GM18498 (cell line): ENCODE results near the gene SUFU.
"Not testable (repeated sequence)": the region's sequence is repeated elsewhere in the genome, so short reads cannot be mapped to it uniquely, and the experiment has no call there.

Experiments
- ATAC-seq: cut with Tn5 transposase; IDR thresholded peaks from one replicate; pipeline ENCODE4 v1.9.1; 2021; ENCODE audit warnings: mild to moderate bottlenecking, moderate library complexity; ENCODE audit not compliant: unreplicated experiment

SUFU gene

DNA sequence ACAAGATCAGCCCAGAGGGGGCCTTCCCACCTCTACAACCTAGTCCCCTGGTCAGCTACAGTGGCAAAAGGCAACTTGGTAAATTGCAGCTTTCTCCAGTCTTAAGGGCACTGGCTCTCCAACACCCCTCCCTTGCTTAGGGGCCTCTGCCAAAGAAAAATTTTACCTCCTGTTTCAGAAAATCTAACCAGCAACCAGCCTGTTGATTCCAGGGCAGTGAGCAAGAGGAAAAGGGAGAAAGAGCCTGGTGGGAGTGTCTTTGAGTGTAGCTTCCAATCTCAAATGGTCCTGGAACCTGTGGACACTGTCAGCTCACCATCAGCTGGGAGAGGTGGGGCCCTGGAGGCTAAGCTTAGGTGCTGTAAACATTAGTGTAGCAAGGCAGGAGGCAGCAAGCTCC lies 24.1 kb upstream of the SUFU start:
- ATAC-seq: no peak

DNA sequence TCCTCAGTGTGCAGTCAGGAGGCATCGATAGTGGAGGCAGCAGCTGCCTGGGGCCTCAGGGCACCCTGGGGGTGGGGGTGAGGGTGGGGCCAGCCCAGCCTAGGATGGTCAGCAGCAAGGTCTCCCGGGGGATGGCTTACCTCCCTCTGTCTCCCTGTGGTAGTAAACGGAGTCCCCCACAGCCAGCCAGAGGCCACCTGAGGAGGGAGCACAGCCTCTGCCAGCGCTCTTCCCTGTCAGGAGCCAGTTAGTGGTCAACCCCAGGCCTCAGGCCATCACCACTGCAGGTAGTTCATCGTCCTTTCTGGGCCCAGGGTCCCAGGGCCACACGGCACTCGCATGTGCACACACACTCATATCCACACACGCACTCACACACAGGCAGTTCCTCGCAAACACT lies 23.4 kb upstream of the SUFU start:
- ATAC-seq: no peak

DNA sequence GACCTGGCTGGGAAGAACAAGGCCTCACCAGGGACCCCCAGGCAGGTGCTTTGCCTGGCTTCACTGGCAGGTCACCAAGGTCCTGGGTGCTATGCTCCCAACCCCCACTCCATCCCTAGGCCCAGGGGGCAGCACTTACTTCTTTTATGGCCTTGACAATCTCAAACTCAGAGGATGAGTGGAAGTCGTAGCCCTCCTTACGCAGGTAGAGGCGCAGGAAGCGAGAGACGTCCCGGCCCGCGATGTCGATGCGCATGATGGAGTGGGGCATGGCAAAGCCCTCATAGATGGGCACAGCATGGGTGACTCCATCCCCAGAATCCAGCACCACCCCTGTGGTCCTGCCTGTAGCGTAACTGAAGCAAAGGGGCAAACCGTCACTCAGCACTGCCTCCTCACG lies 19.8 kb upstream of the SUFU start:
- no peak for ATAC-seq

DNA sequence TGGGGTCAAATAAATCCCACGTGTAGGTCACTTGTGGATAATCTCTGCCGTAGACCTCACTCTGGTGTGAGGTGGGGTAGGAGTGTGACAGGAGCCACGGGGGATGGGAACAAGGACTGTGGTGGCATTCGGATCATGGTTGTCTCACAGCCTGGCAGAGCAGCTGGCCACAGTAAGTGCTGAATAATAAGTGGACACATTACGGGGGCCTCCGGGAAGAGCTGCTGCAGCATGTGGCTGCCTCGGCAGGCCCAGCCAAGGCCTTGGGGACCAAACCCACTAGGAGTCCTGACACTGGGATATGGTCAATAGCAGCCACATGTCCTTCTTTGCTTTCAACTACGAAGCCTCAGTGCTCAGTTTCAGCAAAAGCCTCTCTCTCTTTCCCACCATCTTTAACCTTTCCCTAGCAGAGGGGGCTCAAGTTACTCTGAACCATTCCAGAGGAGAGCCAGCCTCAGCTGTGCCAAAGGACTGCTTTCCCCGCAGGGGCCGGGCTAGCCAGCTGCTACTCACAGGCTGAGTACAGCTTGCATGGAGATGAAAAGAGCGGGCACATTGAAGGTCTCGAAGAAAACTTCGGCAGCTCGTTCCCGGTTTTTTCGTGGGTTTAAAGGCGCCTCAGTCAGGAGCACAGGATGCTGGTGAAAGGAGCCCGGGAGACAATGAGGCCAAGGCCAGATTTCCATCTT lies 18.5 kb upstream of the SUFU start:
- ATAC-seq: no peak

DNA sequence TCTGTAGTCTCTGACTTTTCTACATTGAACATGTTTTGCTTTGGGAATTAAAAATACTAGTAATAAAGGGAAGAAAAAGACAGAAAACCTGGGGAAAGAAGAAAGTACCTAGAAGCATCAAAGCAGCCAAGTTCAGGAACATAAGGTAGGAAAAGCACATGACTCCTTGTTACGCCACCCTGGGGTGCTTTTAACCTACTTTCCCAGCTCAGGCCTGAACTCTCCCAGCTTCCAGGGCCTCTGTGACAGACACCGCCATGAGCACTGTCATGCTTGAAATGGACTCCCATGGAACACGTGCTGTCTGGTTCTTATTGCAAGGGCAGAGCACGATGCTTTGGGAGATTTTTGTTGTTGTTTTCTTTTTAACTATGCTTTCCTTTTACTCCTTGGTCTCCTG lies 12.6 kb upstream of the SUFU start:
- ATAC-seq: no peak

DNA sequence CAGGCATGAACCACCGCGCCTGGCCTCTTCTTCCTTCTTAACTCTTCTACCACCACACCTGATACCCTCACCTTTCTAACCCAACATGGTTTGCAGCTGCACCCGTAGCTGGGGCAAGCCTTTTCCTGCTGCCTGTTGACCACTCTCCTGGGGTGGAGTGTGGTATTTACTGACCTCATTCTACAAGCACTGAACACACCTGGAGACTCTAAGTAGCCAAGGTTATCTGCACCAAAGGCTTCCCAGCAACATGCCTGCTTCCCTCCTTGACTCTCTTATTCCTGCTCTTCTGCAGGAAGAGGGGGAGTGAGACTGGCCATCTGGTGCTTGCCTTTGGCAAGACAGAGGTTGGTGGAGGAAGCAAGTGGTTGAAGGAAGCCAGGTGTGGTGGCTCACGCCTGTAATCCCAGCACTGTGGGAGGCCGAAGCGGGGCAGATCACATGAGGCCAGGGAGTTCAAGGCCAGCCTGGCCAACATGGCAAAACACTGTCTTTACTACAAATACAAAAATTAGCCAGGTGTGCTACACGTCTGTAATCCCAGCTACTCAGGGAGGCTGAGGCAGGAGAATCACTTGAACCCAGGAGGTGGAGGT lies 11.3 kb upstream of the SUFU start:
- no peak for ATAC-seq

DNA sequence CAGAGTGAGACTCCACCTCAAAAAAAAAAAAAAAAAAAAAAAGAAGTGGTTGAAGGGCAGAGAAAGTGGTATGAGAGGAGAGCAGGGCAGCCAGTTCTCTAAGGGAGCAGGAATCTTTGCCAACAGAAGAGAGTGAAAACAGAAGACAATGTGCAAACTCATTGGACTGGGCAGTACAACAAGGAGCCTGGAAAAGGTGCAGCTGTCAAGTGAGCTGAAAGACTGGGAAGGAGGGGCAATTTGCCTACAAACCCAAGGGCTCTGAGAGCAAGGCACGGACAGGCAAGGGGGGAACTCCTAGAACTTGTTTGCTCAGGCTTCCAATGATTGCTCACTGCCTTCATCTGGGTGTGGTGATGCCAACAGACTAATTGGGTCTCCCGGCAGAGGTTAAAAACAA lies 10.8 kb upstream of the SUFU start:
- no peak for ATAC-seq

DNA sequence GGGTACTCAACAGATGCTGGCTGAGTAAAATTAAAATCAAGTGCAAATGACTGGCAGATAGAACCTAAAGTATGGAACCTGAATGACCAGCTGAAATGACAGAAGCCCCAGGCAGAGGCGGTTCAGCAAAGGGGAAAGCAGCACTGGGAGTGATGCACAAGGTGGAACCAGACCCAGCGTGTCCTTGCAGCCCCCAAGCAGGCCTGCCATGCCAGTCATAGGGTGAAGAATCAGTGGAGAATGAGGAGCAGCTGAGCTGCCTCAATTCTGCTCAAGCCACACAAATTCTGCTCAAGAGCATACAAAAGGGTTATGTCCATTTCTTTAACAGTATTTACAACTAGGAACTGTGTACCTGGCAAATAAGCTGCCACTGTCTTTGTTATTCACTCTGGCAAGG lies 10.0 kb upstream of the SUFU start:
- ATAC-seq: no peak

DNA sequence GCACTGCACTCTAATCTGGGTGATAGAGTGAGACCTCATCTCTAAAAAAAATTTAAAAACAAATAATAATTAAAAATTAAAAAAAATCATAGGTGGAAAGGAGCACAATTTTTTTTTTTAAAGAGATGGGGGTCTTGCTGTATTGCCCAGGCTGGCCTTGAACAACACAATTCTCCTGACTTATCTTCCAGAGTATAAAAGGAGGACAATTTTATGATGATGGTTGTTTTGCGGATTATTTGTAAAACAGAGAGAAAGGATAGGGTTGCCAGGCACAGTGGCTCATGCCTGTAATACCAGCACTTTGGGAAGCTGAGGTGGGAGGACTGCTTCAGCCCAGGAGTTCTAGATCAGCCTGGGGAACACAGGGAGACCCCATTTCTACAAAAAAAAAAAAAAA lies 6.2 kb upstream of the SUFU start:
- ATAC-seq: no peak

DNA sequence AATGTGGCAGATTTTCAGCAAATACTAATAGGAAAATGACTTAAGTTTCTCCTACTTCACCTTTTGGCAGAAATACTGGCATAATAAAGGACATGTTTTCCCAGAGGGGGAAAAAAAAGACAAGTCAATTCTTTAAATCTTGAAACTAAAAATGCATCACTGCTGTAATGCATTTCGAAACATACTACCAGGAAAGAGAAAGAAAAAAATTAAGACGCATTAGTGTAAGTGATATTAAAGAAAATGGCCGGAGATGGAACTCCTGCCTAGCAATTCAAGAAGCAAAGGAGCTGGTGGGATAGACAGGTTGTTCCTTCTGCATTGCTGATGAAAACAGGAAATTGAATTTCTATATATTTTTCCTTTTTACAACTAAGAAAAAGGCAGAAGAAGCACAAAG lies 4.4 kb upstream of the SUFU start:
- ATAC-seq: no peak

DNA sequence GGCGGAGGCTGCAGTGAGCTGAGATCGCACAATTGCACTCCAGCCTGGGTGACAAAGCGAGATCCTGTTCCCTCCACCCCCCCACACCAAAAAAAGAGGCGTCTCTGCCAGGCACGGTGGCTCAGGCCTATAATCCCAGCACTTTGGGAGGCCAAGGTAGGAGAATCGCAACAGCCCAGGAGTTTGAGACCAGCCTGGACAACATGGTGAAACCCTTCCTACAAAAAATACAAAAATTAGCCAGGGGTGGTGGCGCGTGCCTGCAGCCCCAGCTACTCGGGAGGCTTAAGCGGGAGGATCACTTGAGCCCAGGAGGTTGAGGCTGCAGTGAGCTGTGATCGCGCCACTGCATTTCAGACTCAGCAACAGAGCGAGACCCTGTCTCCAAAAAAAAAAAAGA lies 3.1 kb upstream of the SUFU start:
- not testable (repeated sequence) for ATAC-seq

DNA sequence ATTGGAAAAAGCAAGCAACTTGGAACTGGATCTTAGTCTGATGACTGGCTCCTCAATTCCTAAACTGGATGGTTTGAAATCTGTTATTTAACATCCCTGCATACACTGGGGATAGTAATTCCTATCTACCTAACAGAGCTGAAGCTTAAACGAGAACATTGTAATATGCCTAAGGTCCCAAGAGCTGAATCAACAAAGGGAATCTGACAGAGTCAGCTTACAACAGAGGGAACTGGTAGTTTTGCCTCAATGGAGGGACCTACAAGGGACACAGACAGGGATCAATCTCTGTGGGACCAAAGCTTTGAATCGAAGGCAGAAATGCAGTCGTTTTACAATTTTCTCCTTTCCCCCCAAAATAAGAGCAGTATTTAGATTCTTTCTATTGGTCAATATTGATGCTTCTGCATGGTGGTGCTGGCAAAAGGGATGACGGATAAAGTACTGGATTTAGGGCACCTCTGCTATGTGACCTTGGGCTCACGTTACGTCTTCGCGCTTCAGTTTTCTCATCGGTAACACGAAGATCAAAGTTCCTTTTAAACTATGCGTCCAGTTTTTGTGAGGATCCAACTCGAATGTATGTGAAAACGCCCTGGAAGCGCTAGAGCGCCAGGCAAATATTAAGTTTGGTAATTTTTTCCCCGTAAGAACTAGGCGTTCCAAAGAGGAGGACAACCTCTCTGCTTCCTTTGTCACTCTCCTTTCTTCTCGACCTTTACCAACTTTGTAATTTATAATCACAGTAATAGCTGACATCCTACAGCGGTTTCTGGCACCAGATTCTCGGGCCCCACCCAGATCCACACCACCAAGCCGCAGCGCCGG lies 2.4 kb upstream of the SUFU start:
- ATAC-seq: no peak

DNA sequence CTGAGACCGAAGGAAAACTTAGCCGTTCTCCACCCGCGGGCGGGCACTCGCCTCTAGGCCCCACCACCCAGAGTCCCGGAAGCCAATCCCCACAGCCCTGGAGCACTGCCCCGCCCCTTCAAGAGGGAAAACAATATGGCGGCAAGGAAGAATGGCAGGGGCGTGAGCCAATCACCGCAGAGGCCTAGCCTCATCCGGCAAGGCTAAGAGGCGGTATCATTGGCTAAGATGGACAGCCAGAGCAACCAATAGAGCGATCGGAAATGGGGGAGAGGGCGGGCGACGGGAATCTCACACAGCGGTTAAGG lies 1.8 kb upstream of the SUFU start:
- peak; percentile 74 for ATAC-seq

DNA sequence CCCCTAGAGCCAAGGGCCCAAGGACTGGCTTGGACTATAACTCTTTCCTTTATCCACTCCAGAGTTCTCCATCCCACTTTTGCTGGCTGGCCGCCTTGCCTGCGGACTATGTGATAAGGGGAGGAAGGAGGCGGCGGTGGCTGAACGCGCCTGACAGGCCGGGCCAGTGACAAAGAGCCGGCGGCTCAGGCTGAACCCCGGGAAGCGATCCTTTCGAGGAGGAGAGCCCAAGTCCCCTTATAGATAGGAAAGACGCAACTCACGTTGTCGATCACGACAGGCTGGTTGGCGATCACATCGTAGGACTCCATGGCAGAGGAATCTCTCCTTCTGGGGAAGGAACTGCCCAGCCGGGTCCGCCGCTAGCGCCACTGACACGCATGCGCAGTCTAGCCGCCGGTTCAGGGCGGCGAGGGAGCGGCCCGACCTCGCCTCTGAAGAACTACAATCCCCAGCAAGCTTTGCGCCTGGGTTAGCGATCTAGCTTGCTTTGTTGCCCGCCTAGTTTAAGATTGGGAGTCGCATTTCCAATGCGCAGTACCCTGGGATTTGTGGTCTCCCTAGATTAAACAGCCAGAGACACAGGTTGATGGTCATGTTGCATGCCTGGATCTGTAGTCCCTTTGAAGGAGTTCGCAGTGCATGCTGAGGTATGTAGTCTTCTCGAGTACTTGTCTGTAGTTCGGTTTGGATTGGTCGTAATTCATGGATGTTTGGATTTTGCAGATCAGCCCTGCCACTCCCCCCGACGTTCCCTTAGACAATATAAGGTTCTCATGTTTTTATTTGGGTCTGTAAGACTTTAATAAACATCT lies 1.2 kb upstream of the SUFU start, which contains the start of gene ACTR1A:
TSS of gene ACTR1A (minus strand) at position 376 of the 815 bp plus-strand sequence. CDS start at position 311, 65 bp downstream.
- ATAC-seq: peak; percentile 52

DNA sequence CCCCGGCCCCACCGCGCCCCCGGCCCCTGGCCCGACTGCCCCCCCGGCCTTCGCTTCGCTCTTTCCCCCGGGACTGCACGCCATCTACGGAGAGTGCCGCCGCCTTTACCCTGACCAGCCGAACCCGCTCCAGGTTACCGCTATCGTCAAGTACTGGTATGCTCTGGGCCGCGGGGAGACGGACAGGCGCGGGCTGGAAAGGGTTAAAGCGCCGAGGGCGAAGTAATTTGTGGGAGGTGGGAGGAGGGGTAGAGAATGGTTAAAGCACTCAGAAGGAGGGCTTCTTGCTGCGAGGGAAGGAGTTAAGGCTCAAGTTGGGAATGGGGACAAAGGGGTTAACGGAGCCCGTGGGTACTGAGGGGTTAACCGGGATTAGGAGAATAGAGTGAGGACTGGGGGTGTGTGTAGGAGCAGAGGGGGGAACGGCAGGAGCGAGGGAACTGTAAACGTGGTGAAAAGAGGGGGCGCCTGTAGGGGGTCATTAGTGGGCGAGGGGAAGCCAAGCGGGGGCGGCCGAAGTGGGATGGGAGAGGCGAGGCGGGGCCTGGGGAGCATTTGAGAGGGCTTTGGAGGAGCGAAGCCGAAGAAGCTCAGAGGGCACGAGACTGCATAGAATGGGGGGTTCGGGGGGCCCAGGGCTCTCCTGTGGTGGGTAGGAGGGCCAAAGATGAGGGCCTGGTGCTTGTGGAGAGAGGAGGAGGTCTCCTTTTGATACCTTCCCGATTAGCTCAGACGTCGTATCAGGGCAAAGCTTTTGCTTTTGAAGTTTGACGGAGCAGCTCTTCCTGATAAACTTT lies 605 bp downstream of the SUFU start:
- no peak for ATAC-seq

DNA sequence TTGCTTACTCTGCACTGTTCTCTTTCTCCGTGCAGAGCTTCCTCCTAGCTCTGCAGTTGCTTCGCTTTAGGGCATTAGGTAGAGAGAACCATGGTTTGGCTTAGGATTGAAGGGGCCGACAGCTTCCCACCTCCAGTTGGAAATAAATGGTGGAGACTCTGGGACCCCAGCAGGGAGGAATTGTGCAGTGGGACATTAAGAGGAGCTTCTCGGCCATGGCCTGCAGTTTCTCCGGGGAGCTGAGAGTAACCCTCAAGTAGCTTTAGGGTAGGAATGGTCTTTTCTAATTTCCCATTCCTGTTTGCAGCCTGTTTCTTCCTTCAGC lies 1.2 kb downstream of the SUFU start:
- ATAC-seq: no peak

DNA sequence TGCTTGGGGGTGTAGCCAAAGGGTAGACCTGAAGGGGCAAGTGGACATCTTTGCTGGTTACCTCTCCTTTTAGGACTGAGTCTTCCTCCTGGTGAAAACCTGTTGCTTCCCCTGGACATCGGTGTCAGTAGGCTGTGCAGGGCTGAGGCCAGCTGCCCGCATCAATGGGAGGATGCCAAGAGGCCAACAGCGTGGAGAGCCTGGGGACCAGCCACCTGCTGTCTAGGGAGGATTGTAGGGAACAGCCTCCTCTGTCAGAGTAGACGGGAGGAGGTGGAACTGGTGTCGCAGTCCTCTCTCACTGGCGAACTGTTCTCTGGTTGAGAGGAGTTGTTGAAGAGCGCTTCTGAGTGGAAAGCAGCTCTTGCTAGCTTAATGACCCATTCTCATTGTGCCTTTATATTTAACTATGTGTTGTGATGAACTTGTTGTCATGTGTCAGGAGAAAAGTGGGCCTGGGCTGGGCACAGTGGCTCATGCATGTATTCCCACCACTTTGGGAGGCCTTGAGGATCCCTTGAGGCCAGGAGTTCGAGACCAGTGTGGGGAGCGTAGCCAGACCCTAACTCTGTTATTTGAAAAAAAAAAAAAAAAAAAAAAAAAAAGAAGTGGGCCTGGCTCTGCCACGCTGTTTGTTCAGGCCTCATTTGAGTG lies 1.8 kb downstream of the SUFU start:
- no peak for ATAC-seq

DNA sequence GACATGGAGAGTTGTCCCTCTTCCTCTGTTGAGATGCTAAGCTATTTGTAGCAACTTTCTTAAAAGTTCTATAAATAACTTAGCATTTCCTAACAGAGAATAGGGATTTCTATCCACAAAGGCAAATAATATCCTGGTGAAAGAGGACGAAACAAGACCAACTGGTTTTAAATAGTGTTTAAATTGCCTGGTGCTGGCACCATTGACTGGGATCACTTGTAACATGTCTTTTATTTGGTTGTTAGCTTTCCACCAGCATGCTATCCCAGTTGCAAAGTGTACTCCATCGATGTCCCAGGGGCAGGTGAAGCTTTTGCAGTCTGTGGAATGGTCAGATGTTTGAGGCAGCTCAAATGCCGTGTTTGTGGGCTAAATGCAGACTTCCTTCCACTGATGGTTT lies 3.7 kb downstream of the SUFU start:
- ATAC-seq: no peak

DNA sequence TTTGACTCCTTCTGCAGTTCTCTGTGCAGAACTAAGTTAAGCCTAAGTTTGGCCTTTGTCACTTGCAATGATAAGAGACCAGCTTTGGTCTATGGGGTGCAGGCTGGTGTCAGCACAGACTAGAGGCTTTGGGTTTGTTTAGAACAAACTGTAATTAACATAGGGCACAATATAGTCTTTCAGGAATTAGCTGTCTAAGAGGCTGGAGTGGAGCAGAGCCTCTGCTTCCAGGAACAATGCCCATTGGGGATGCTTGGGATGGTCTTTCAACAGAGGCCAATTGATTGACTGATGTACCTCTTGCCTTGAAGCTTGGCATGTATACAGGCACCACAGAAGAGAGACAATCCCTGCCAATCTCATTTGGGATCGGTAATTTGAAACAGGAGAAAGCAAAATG lies 4.7 kb downstream of the SUFU start:
- ATAC-seq: no peak

DNA sequence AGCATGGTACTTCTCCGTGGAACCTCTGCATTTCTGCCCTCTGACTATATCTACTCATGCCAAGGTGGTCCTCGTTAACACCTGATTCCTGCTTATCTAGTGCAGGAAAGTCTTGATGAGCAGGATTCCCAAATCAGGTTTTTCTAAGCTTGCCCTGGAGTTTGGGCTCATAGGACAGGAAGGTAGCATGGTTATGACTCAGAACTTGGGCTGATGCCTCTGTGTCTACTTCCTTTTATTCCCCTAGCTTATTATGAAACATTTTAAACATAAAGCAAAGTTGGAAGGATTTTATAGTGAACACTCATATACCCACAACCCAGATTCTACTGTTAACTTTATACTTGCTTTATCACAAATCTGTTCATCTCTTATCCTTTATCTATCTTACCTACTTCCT lies 5.6 kb downstream of the SUFU start:
- no peak for ATAC-seq
